ENCODE data around the gene SLK.

Gene SLK

DNA sequence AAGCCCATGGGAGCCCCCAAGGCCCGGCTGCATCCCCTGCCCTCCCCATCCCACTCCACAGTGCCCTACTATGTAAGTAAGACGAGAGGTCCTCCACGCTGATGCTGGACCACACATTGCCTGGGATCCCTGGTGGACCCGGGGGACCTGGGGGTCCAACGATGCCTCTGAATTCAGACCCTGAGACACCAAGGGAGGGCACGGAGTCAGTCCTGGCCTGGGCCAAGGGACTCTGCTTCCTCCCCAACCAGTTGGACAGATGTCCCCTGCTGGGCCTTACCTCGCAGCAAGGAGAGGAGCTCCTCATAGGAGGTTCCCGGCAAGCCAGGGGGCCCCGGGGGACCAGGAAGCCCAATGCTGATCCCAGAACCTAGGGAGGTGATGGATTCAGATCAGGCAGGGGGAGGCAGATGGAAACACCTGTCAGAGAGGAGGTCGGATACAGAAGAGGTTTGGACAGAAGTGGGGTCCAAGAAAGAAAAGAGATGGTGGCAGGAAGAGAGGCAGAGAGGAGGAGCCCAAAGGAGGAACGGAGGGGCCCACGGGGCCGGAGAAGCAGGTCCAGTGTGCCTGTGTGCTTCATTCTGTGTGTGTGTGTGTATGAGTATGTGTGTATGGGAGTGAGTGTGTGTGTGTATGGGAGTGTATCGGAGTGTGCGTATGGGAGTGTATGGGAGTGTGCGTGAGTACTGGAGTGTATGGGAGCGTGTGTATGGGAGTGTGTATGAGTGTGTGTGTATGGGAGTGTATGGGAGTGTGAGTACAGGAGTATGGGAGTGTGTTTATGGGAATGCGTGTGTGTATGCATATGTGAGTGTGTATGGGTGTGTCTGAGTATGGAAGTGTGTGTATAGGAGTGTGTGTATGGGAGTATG is 68.5 kb downstream of the SLK start:
- no peak for DNase-seq

DNA sequence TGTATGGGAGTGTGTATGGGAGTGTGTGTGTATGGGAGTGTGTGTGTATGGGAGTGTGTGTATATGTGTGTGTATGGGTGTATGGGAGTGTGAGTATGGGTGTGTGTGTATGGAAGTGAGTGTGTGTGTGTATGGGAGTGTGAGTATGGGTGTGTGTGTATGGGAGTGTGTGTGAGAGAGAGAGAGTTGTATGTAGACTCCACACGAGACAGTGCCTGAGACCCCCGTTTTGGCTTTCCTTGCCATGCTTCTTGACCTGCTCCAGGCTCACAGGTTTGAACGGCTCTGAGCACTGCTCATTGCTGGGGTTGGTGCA is 69.1 kb downstream of the SLK start:
- no peak for DNase-seq

GRCh38 chr10:104036518-104037260 is 69.7 kb downstream of the SLK start:
- DNase-seq = no peak

DNA sequence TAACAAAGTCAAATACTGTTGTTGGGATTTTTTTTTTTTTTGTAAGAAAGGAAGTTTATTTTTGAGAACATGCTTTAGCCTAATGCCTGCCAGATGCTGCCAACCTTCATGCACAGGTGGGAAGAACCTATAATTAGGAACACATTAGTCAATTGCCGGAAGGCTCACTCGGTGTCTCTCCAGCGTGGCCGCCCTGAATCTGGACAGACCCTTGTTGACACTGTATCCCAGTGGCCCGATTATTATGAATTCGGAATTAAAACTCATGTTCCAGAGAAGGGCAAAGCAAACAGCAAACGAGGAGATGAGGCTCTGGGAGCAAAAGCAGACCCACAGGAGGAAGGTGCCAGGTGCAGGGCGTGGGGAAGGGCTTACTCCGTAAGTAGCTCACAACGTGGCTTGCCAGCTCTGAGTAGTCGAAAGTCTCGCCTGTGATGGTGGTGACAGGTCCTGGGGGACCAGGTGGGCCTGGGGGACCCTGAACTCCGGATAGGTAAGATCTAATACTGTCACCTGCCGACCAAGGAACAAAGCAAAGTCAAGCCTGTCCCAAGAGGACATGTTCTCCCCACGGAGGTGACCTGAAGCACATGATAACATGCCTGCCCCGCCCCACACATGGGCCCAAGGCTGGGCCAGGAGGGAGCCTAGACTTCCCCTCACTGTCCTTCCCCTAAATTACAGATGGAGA is 70.5 kb downstream of the SLK start:
- peak; percentile 57 for DNase-seq

DNA sequence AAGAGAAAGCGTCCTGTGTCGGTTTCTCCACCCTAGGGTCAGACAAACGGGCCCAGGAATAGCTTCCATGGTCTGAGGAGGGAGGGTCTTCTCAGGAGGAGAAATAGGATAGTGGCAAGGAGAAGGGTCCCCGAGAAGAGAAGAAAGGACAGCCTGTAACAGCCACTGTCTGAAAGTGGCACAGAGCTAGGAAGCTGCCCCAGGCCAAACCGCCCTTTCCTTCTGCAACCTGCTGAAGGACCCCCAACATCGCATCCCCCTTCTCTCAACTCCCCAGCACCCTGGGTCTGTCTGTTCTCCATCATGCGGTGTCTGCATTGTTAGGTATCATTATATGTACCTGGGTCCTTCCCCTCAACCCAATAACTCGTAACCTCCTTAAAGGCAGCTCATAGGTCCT is 71.6 kb downstream of the SLK start:
- DNase-seq = no peak

GRCh38 chr10:104038958-104039752 is 72.2 kb downstream of the SLK start:
- no peak for DNase-seq

DNA sequence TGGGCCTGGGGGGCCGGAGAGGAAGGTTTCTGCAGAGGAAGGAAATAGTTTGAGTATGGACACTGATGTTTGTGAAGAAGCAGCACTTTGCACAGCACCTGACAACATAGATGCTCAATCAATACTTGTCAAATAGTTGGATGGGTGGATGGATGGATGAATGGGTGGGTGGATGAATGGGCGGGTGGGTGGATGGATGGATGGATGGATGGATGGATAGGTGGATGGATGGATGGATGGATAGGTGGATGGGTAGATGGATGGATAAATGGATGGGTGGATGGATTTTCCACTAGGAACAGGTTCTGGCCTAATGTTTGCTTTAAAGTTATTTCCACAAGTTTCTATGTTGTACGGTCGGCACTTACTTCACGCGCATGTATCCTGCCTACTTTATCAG is 73.4 kb downstream of the SLK start:
- DNase-seq = no peak

DNA sequence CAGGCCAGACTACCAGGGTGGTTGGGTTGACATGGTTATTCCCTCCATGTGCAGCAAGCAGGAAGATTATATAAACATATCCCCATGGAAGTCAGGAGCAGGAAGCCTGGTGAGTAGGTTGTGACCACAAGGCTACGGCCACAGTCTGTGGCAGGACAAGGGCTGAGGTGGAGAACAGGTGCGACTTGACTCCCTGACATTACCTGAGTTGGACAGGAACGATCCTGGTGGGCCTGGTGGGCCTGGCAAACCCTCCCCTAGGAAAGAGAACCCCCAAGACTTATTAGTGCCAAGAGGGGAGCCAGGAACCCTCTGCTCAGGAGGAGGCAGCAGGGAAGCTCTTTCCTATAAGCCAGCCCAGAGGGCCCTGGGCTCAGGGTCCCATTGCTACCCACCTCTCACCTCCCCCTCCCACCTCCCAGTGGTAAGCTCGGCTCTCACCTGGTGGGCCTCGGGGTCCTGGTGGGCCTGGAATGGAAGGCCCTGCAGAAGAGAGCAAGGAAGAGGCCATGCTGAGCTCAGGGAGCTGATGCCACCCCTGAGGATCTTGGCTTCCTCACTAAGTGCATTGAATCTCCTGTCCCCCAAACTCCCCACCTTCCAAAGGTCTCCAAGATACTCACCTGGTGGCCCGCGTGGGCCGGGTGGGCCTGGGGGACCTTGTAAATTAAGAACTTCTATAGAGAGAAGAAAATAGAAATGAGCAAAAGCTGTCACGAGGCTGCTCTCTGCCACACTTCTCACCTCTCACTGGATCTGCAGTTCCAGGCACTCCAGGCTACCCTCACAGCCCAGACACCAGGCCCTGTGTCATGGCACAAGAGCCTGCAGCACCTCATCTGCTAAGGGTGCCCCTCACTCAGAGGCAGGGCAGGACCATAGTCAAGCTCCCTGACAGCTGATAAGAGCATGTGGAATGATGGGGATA is 74.2 kb downstream of the SLK start:
- DNase-seq = peak; percentile 8

GRCh38 chr10:104041891-104042535 is 75.1 kb downstream of the SLK start:
- no peak for DNase-seq

DNA sequence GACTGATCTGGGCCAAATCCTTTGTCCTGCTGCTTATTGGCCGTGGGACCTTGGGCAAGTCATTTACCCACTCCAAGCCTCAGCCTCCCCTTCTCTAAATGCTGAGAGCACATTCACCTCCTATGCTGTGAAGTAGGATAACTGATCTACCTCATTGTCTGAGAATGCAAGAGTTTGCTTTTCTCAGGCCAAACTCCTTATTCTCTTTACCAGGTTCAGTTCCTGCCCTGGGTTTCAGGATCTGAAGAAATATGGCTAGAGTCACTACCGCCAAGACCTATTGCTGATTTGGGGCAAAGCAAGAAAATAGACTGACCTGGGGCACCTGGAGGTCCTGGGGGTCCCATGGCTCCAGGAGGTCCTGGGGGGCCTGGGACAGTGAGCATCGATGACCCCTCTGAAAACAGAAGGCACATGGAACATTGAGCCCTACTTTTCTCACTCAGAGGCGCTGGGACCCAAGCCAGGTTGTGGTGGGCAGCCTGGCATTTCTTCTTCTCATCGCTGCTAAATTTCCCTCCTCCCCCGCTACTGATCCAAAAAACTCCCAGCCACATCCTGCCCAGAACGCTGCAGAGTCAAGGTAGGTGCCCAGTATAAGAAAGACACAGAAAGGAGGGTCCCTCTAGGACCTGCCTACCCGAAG is 76.4 kb downstream of the SLK start:
- no peak for DNase-seq

GRCh38 chr10:104043854-104044253 is 76.9 kb downstream of the SLK start:
- no peak for DNase-seq

GRCh38 chr10:104045151-104046089 is 78.5 kb downstream of the SLK start:
- DNase-seq = peak; percentile 1

GRCh38 chr10:104046651-104047050 is 79.7 kb downstream of the SLK start:
- no peak for DNase-seq

- no peak for DNase-seq
These were observed 82.7 kb downstream of the SLK start for GRCh38 chr10:104049504-104050250.

- no peak for DNase-seq
These were observed 85.5 kb downstream of the SLK start for GRCh38 chr10:104052431-104052830.

GRCh38 chr10:104053201-104053600 is 86.3 kb downstream of the SLK start:
- no peak for DNase-seq

- no peak for DNase-seq
These were observed 87.5 kb downstream of the SLK start for GRCh38 chr10:104054430-104054829.

- DNase-seq = no peak
These were observed 89.8 kb downstream of the SLK start for GRCh38 chr10:104056619-104057273.
